Brain microvascular endothelial cell (primary cell): ENCODE data around the gene GRID1.

Experiments used
- DNase-seq: peaks from one replicate; pipeline ENCODE4 v3.0.0-alpha.2; 2020
- H3K27ac ChIP-seq: fragments of 250-450 bp; sonication (Bioruptor Pico); 2 replicates; pipeline ENCODE4 v1.5.1; 2020; ENCODE audit warnings: mild to moderate bottlenecking, moderate library complexity
- H3K27me3 ChIP-seq: fragments of 250-450 bp; sonication (Bioruptor Pico); replicated peaks from 2 replicates; pipeline ENCODE4 v1.5.1; 2020; ENCODE audit warnings: mild to moderate bottlenecking
- H3K36me3 ChIP-seq: fragments of 250-450 bp; sonication (Bioruptor Pico); replicated peaks from 2 replicates; pipeline ENCODE4 v1.5.1; 2020; ENCODE audit warnings: mild to moderate bottlenecking
- H3K4me3 ChIP-seq: 2 replicates; pipeline ENCODE4 v1.5.1; 2011; ENCODE audit warnings: low read depth, mild to moderate bottlenecking, control low read depth, low read length, moderate library complexity
- CTCF ChIP-seq: IDR thresholded peaks from 2 replicates; pipeline ENCODE4 v1.5.1; 2011; ENCODE audit warnings: low read depth, mild to moderate bottlenecking, moderate library complexity, low read length, control low read depth, inconsistent platforms; ENCODE audit errors: missing control alignments
- in situ Hi-C: cut with HindIII; loops from 2 replicates; pipeline ENCODE4 v1.10.0; 2017; ENCODE audit warnings: low sequenced_read_pairs, low pct_ligation_motif_present

The GRID1 gene

GRCh38 chr10:85665078-85665477 lies 701.5 kb downstream of the GRID1 start:
- DNase-seq = no peak
- no peaks in the 10 kb centered on the region for H3K27me3 ChIP-seq
- H3K36me3 ChIP-seq = no peaks in the 10 kb centered on the region
- no peak for TF ChIP-seq CTCF
- no peak overlapping the region for H3K27ac ChIP-seq
- in situ Hi-C loops = no loop called here
- H3K4me3 ChIP-seq = no peak overlapping the region

- Histone ChIP-seq H3K27ac (no peak overlapping the region), H3K4me3 (no peak overlapping the region), H3K36me3 (no peaks in the 10 kb centered on the region), H3K27me3 (no peaks in the 10 kb centered on the region)
- no peak for DNase-seq
- in situ Hi-C loops = no loop called here
- TF ChIP-seq CTCF = no peak
Measured at GRCh38 chr10:85661123-85661522, 705.5 kb downstream of the GRID1 start.

DNA sequence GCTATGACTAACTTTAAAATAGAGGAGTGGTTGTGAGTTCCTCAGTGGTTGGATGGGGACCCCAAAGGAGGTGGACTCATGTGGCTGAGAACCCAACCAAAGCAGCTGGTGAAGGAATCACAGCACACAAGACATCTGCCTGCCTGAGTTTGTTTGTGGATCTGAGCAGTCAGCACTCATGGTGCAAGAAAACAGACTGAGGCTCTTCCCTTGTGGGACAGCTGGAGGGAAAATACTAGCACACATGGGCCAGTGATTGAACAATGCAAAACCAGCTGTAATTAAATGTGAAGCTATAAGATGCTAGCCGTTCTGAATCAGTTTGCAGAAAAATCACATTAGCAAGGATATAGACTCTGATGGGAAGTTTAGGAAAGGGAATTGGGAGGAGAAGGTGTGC lies 707.3 kb downstream of the GRID1 start:
- H3K27ac ChIP-seq = no peak overlapping the region
- H3K27me3 ChIP-seq = no peaks in the 10 kb centered on the region
- no peak for TF ChIP-seq CTCF
- H3K36me3 ChIP-seq = no peaks in the 10 kb centered on the region
- DNase-seq = no peak
- in situ Hi-C loops = no loop called here
- H3K4me3 ChIP-seq = no peak overlapping the region

DNA sequence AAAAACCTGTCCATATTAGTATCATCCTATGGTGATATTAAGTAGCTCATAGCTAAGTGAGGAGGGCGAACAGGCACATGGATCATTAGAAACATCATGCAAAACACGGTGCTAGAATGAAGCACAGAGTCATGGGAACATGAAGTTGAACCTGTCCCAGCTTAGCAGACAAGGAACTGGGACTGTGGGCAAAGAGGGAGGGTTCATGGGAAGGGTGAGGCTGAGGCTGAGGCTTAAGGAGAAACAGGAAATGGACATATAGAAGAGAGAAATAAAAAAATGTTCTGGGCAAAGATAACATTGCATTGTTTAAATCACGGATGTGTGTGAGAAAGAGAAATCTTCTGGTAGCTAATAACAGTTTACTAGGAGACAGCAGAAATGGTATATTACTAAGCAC lies 708.1 kb downstream of the GRID1 start:
- TF ChIP-seq CTCF = no peak
- H3K27me3 ChIP-seq = no peaks in the 10 kb centered on the region
- no peak for DNase-seq
- H3K4me3 ChIP-seq = no peak overlapping the region
- in situ Hi-C loops = no loop called here
- no peaks in the 10 kb centered on the region for H3K36me3 ChIP-seq
- no peak overlapping the region for H3K27ac ChIP-seq

DNA sequence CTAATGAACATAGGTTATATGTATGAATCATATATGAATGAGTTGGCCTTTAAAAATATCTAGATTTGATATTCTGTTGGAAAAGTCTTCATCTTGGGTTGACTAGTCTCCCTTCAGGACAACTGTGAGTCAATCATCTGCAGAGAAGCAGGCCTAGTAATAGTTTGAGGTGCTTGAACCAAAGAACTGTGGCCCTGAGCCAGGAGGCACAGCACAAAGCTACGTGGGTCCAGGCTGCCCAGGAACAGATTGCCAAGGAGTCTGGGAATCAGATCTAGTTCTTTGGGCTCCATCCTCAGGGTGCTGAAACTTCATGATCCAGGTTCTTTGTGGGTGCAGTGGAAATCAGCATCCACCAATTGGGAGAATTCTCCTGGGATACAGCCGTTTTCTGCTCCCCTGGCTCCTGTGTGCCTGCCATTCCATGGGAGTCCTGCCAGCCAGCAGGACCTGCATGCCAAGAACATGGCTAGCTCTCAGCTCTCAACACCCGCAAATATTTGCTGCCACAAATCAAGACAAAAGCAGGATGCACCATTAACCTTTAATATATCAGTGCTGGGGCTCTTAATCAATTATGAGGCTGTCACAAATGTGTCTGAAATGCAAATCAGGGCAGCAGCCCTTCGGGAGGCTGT lies 709.0 kb downstream of the GRID1 start:
- TF ChIP-seq CTCF = no peak
- Histone ChIP-seq H3K4me3 (no peak overlapping the region), H3K36me3 (no peaks in the 10 kb centered on the region), H3K27ac (no peak overlapping the region), H3K27me3 (no peaks in the 10 kb centered on the region)
- in situ Hi-C loops = no loop called here
- no peak for DNase-seq

DNA sequence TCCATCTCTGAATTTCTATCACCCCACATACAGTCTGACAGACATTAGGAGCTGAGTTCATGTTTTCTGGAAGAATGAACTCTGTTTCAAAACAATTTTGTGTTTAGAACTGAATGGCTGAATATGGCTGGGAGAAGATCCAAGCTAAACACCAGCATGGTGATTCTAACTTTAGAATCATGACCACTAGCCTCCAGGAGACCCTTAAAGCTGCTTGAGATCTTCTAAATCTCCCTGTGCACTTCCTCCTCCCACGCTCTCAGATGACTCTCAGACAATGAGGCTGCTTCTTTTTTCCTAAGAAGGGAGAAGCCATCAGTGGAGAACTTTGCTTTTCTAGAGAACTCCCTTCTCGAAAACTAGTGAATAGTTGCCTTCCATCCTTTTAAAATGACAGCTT lies 711.2 kb downstream of the GRID1 start:
- in situ Hi-C loops = no loop called here
- TF ChIP-seq CTCF = no peak
- DNase-seq = peak; percentile 22

More for the DNA sequence above, 711.2 kb downstream of the GRID1 start:
- H3K27ac ChIP-seq = no peak overlapping the region
- H3K4me3 ChIP-seq = no peak overlapping the region
- no peaks in the 10 kb centered on the region for H3K36me3 ChIP-seq
- no peaks in the 10 kb centered on the region for H3K27me3 ChIP-seq
